ENCODE data around the gene TMEM80.
"Not testable (repeated sequence)": the region's sequence is repeated elsewhere in the genome, so short reads cannot be mapped to it uniquely, and the experiment has no call there.

Gene TMEM80

GRCh38 chr11:737366-737765 lies 41.8 kb downstream of the TMEM80 start:
- no peak for TF ChIP-seq CTCF (IDR thresholded peaks at IDR 0.05; ENCODE audit: low read depth, low read length)
- no peak for TF ChIP-seq EZH2phosphoT487 (IDR thresholded peaks at IDR 0.05; ENCODE audit: low read depth)
- peak overlapping the region; percentile 32 for H3K4me2 ChIP-seq (ENCODE audit: low read length)
- H2AFZ ChIP-seq (ENCODE audit: low read depth, low read length): peak overlapping the region; percentile 4; the same call in 1 of the 2 replicates
- no peaks in the 10 kb centered on the region for H3K36me3 ChIP-seq (replicated peaks; ENCODE audit: low read depth, low read length)
- no peaks in the 10 kb centered on the region for H3K79me2 ChIP-seq (ENCODE audit: low read length)
- peaks cover 14% of the 10 kb centered on the region for H3K27me3 ChIP-seq (ENCODE audit: low read depth, low read length)
- H3K4me1 ChIP-seq (ENCODE audit: low read length): no peaks in the 10 kb centered on the region
- H3K4me3 ChIP-seq (ENCODE audit: low read length): peak overlapping the region; percentile 9; the same call in 1 of the 2 replicates
- H3K9ac ChIP-seq (ENCODE audit: low read length): no peak overlapping the region
- H3K27ac ChIP-seq (ENCODE audit: low read length): no peak overlapping the region
- H3K9me3 ChIP-seq (ENCODE audit: insufficient read depth, low read length): no peaks in the 10 kb centered on the region
- H4K20me1 ChIP-seq (ENCODE audit: insufficient read depth, low read length): no peaks in the 10 kb centered on the region

- not testable (repeated sequence) for H3K79me2 ChIP-seq (ENCODE audit: low read length); H2AFZ ChIP-seq (ENCODE audit: low read depth, low read length); H3K36me3 ChIP-seq (replicated peaks; ENCODE audit: low read depth, low read length); H3K4me1 ChIP-seq (ENCODE audit: low read length); H3K9ac ChIP-seq (ENCODE audit: low read length); H4K20me1 ChIP-seq (ENCODE audit: insufficient read depth, low read length); H3K9me3 ChIP-seq (ENCODE audit: insufficient read depth, low read length); H3K27ac ChIP-seq (ENCODE audit: low read length)
- H3K27me3 ChIP-seq (ENCODE audit: low read depth, low read length): peaks cover 14% of the 10 kb centered on the region
- H3K4me2 ChIP-seq (ENCODE audit: low read length): peak overlapping the region; percentile 32
- 0 out of 2 replicates have a peak overlapping the region, but pooled peaks have one; percentile 9 for H3K4me3 ChIP-seq (ENCODE audit: low read length)
Observed at GRCh38 chr11:737899-738298, 42.3 kb downstream of the TMEM80 start.

- H3K79me2 ChIP-seq (ENCODE audit: low read length): peaks cover 4% of the 10 kb centered on the region; the same call in 1 of the 2 replicates
- H4K20me1 ChIP-seq (ENCODE audit: insufficient read depth, low read length): no peaks in the 10 kb centered on the region
- no peak overlapping the region for H3K27ac ChIP-seq (ENCODE audit: low read length)
- H3K27me3 ChIP-seq (ENCODE audit: low read depth, low read length): peaks cover 12% of the 10 kb centered on the region
- H3K9ac ChIP-seq (ENCODE audit: low read length): no peak overlapping the region
- H3K4me1 ChIP-seq (ENCODE audit: low read length): peaks cover 5% of the 10 kb centered on the region
- H3K9me3 ChIP-seq (ENCODE audit: insufficient read depth, low read length): no peaks in the 10 kb centered on the region
- no peak overlapping the region for H2AFZ ChIP-seq (ENCODE audit: low read depth, low read length)
- TF ChIP-seq EZH2phosphoT487 (IDR thresholded peaks at IDR 0.05; ENCODE audit: low read depth) (no peak), CTCF (IDR thresholded peaks at IDR 0.05; ENCODE audit: low read depth, low read length) (no peak)
- no peak overlapping the region for H3K4me2 ChIP-seq (ENCODE audit: low read length)
- no peaks in the 10 kb centered on the region for H3K36me3 ChIP-seq (replicated peaks; ENCODE audit: low read depth, low read length)
- no peak overlapping the region for H3K4me3 ChIP-seq (ENCODE audit: low read length)
Observed at GRCh38 chr11:742156-742546, 46.5 kb downstream of the TMEM80 start.

GRCh38 chr11:742571-743201 lies 47.1 kb downstream of the TMEM80 start:
- Histone ChIP-seq H3K4me1 (ENCODE audit: low read length) (peaks cover 5% of the 10 kb centered on the region), H3K36me3 (replicated peaks; ENCODE audit: low read depth, low read length) (no peaks in the 10 kb centered on the region), H3K79me2 (ENCODE audit: low read length) (peaks cover 9% of the 10 kb centered on the region), H3K9ac (ENCODE audit: low read length) (no peak overlapping the region), H2AFZ (ENCODE audit: low read depth, low read length) (no peak overlapping the region), H3K4me2 (ENCODE audit: low read length) (no peak overlapping the region), H3K9me3 (ENCODE audit: insufficient read depth, low read length) (no peaks in the 10 kb centered on the region), H3K27ac (ENCODE audit: low read length) (no peak overlapping the region), H3K27me3 (ENCODE audit: low read depth, low read length) (peaks cover 6% of the 10 kb centered on the region), H3K4me3 (ENCODE audit: low read length) (no peak overlapping the region), H4K20me1 (ENCODE audit: insufficient read depth, low read length) (no peaks in the 10 kb centered on the region)
- TF ChIP-seq EZH2phosphoT487 (IDR thresholded peaks at IDR 0.05; ENCODE audit: low read depth) (no peak), CTCF (IDR thresholded peaks at IDR 0.05; ENCODE audit: low read depth, low read length) (no peak)
